Duodenal mucosa (tissue), 2 donors: Measurements from ENCODE around the gene C1orf94.

Experiments used
- H3K27ac ChIP-seq: one replicate; pipeline ENCODE4 v1.7.0; 2013; ENCODE audit warnings: low read depth, low read length
- H3K27me3 ChIP-seq, 2 donors: one replicate each; pipeline ENCODE4 v1.7.0; 2013; ENCODE audit warnings: low read length in 2 of 2, control low read depth in 1 of 2; ENCODE audit not compliant: insufficient read depth in 2 of 2, control insufficient read depth in 1 of 2
- H3K36me3 ChIP-seq, 2 donors: one replicate each; pipeline ENCODE4 v1.7.0; 2013; ENCODE audit warnings: low read length in 2 of 2, control low read depth in 1 of 2; ENCODE audit not compliant: insufficient read depth in 2 of 2, control insufficient read depth in 1 of 2
- H3K4me1 ChIP-seq, 2 donors: one replicate each; pipeline ENCODE4 v1.7.0; 2013; ENCODE audit warnings: low read length in 2 of 2, control low read depth in 1 of 2; ENCODE audit not compliant: insufficient read depth in 2 of 2, control insufficient read depth in 1 of 2
- H3K4me3 ChIP-seq, 2 donors: one replicate each; pipeline ENCODE4 v1.7.0; 2013; ENCODE audit warnings: low read length in 2 of 2, low read depth in 1 of 2
- H3K9ac ChIP-seq, 2 donors: one replicate each; pipeline ENCODE4 v1.7.0; 2013; ENCODE audit warnings: low read length in 2 of 2, low read depth in 1 of 2
- H3K9me3 ChIP-seq, 2 donors: one replicate each; pipeline ENCODE4 v1.7.0; 2013; ENCODE audit warnings: low read length in 2 of 2, control low read depth in 1 of 2; ENCODE audit not compliant: control insufficient read depth in 1 of 2

The C1orf94 gene, protein sequence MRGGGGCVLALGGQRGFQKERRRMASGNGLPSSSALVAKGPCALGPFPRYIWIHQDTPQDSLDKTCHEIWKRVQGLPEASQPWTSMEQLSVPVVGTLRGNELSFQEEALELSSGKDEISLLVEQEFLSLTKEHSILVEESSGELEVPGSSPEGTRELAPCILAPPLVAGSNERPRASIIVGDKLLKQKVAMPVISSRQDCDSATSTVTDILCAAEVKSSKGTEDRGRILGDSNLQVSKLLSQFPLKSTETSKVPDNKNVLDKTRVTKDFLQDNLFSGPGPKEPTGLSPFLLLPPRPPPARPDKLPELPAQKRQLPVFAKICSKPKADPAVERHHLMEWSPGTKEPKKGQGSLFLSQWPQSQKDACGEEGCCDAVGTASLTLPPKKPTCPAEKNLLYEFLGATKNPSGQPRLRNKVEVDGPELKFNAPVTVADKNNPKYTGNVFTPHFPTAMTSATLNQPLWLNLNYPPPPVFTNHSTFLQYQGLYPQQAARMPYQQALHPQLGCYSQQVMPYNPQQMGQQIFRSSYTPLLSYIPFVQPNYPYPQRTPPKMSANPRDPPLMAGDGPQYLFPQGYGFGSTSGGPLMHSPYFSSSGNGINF

DNA sequence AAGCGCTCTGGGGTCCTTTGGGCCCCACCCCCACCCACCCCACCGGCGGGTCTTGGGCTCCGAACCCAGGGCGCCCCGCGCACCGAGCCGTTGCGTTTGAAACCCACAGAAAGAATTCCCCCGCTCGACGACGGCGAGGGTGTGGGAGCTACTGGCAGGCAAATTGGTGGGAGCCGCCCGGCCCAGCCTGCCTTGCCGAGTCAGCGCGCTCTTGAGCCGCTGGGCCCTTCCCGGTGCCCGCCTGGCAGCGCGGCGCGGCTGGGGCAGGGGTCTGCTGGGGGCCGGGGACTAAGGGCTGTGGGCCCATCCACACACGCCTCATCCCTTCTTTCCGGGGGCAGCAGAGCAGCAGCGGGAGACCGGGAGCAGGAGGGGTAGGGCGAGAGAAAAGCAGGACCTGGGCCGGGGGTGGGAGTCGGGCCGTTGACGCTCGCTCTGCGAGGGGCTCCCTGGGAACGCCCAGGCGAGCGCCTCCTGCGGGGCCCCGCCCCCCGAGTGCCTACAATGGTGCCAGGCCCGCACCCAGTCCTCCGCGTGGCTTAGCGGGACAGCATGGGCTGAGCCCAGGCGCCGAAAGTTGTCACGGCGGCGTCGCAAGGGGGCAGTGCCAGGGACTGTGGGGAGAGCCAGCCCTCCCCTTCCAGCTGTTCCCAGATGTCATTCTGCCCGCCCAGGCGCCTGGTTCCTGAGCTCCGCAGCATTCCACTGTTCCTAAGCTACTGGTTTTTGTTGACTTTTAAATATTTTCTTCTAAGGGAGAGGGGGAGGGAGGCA is at the start of gene C1orf94:
Gene C1orf94 (plus strand): TSS at position 78 of the 774 bp plus-strand sequence. CDS start 883 bp downstream, outside the sequence.
- Histone ChIP-seq H3K9ac (no peak within 1 kb of the TSS), H3K4me1 (no peaks in the 10 kb centered on the region), H3K9me3 (no peaks in the 10 kb centered on the region), H3K36me3 (no peaks in the 10 kb centered on the region), H3K4me3 (no peak within 1 kb of the TSS), H3K27me3 (peaks cover 6 to 22% of the 10 kb centered on the region in 2 donors), H3K27ac (no peak within 1 kb of the TSS)

DNA sequence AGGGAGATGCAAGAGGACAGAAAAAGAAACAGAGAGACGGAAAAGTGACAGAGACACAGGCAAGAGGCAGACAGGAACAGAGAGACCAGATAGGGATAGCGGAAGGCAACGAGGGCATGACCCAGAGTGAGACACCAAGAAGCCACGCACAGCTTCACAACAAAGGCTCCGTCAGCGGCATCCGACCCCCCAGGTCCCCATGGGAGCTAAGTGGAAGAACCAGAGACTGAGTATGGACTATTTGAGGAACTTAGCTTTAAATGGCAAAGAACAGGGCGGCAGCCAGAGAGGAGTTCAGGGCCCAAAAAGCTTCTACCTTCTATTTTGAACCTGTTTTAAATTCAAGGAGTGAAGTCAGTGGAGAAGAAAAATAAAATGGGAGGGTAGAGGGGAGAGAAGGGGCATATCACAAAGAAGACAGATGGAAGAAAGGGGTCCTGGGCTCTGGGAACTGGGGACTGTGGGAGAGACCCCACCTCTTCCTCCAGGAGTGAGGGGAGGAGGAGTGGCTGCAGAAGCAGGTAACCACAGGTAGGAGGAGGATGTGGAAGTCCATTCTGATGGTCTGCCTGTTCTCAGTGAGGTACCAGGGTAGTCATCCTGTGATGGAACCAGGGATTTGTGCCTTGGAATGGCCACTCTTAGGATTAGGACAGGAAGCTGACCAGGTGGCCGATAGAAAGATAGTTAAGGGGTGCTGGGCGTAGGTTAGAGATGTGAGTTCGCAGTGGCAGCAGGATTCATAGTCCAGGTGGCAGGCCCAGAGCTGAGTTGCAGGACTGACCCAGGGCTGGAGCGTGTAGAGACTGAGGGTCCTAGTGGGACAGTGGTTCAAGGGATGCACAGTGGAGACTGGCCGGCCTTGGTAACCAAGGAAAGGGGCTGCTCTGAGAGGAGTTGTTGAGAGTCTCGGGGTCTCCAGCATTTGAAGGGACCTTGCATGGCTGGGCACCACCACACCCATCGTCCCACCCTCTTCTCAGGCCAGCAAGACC is 49.4 kb upstream of the C1orf94 start:
- Histone ChIP-seq H3K4me1 (no peaks in the 10 kb centered on the region), H3K9ac (no peak overlapping the region), H3K36me3 (no peaks in the 10 kb centered on the region), H3K9me3 (no peaks in the 10 kb centered on the region), H3K27ac (no peak overlapping the region), H3K27me3 (no peaks in the 10 kb centered on the region), H3K4me3 (no peak overlapping the region)

DNA sequence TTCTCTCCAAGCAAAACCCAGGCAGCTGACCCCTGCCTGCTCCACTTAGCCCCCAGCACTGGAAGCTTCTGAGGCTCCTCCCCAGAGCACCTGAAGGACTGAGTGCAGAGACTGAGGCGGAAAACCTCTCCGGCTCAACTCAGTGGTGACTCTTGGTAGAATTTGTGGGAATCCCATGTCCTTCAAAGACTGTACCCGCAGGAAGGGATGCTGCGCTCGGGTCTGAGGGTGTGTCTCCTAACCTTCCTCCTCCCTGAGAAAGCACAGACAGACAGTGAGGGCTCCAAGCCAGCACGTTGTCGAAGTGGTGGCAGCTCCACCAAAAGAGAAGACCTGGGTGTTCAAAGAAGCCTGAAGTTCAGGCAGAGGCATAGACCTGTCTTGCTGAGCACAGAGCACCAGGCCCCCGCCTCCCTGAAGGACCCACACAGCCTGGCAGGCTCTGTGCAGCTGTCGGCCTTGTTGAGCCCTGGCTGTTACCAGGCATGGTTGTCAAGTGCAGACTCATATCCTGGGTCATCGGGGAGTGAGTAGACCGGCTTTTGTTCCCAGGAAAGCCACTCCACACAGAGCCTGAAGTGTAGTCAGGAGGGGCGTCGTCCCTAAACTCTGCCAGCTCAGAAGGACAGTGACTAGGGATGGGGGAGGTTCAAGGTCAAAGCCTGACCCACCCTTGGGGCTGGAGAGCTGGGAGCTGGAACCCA is 48.4 kb upstream of the C1orf94 start:
- Histone ChIP-seq H3K4me1 (no peaks in the 10 kb centered on the region), H3K9ac (no peak overlapping the region), H3K9me3 (no peaks in the 10 kb centered on the region), H3K27me3 (no peaks in the 10 kb centered on the region), H3K4me3 (no peak overlapping the region), H3K27ac (no peak overlapping the region), H3K36me3 (no peaks in the 10 kb centered on the region)

DNA sequence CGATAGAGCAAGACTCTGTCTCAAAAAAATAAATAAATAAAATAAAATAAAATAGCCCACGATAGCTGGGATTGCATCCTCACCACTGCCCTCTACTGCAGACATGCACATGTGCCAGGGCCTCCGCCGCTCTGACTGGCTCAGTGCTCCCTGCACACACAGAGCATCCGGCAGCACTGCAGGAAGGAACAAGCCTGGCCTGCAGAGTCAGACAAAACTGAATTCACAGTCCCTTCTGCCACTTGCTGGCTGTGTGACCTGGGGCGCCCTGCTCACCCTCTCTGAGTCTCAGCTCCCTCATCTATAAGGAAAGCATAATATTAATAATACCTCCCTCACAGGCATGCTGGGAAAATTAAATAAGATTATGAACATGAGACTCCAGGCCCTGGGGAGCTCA is 47.1 kb upstream of the C1orf94 start:
- H3K9me3 ChIP-seq = no peaks in the 10 kb centered on the region
- no peak overlapping the region for H3K9ac ChIP-seq
- H3K4me1 ChIP-seq = no peaks in the 10 kb centered on the region
- H3K27ac ChIP-seq = no peak overlapping the region
- no peaks in the 10 kb centered on the region for H3K27me3 ChIP-seq
- no peaks in the 10 kb centered on the region for H3K36me3 ChIP-seq
- no peak overlapping the region for H3K4me3 ChIP-seq

DNA sequence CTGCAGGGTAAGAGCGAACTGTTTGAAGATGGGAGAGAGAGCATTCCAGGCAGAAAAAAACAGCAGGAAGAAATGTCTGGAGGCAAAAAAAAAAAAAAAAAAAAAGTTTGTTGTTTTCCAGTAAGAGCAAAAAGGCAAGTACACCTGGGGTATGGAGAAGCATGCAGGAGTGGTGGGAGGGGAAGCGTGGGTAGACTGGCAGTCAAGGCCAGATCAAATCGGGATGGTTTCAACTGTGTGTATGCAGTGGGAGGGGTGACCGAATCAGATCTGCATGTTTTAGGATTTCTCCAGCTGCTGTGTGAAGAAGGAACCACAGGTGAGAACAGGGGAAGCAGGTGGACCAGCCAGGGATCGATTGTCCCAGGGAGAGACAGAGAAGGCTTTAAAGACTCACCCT is 46.4 kb upstream of the C1orf94 start:
- H3K9me3 ChIP-seq = no peaks in the 10 kb centered on the region
- no peak overlapping the region for H3K4me3 ChIP-seq
- H3K27me3 ChIP-seq = no peaks in the 10 kb centered on the region
- H3K27ac ChIP-seq = no peak overlapping the region
- no peaks in the 10 kb centered on the region for H3K4me1 ChIP-seq
- H3K9ac ChIP-seq = no peak overlapping the region
- H3K36me3 ChIP-seq = no peaks in the 10 kb centered on the region

DNA sequence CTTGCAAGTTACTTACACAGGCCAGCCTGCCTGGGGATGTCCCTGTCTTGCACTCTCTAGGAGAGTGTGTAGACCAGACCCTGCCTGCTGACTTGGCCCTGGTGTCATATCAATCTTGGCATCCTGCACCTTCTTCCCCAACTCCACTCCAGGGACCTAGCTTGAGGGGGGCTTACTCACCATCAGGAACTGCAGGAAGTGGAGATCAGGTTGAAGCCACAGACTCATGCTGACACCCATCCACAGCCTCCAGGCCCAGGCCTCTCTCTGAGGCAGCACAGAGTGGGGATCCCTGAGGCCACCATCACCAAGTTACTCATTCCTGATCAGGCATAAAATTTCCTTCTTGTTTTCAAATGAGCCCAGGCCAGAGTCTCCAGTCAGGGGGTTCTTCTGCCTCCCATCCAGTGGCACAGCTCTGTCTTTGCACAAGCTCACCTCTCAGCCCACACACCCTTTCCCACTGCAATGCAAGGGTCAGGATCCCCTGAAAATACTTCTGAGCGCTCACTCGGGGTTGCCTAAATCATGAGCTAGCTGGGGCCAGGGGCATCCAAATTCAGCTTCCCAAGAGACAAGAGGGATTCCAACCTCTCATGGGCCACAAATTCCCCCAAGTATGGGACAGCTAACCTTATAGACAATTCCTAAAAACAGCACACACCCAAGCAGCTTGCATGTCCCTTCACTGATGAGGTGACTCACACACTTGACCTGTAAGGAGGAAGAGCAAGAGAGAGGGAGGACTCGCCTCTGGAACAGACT is 45.1 kb upstream of the C1orf94 start:
- Histone ChIP-seq H3K9ac (no peak overlapping the region), H3K27me3 (no peaks in the 10 kb centered on the region), H3K36me3 (no peaks in the 10 kb centered on the region), H3K27ac (no peak overlapping the region), H3K4me3 (no peak overlapping the region), H3K4me1 (no peaks in the 10 kb centered on the region), H3K9me3 (no peaks in the 10 kb centered on the region)

DNA sequence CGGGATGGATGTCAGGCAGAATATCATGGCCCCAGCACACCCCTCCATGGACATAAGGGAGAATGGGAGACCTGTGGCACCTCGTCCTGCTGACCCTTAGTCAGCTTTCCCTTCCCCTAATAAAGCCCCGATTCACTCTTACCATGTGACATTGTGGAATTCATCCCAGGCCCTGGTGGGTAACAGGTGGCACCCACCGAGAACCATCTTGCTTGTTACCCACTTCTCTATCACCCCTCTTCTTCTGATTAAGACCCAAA is 44.6 kb upstream of the C1orf94 start:
- no peaks in the 10 kb centered on the region for H3K27me3 ChIP-seq
- H3K4me3 ChIP-seq = no peak overlapping the region
- H3K4me1 ChIP-seq = no peaks in the 10 kb centered on the region
- H3K9me3 ChIP-seq = no peaks in the 10 kb centered on the region
- no peak overlapping the region for H3K27ac ChIP-seq
- H3K36me3 ChIP-seq = no peaks in the 10 kb centered on the region
- no peak overlapping the region for H3K9ac ChIP-seq

DNA sequence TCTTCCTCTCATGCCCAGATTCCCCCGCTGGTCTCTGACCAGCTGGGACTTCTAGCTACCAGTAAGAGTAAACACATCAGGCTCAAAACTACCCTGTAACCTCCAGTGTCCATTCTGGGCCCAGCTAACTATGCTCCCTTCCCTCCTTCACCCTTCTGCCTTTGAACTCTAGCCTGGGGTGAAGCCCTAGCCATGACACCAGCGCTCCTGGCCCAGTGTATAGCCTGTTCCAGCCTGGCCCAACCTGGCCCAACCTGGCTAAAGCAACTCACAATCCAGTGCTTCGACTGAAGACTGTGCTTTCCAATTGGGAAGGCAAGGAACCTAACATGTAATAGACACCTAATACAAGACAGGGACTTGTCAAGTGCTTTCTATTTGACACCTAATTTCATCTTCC is 39.3 kb upstream of the C1orf94 start:
- Histone ChIP-seq H3K27ac (no peak overlapping the region), H3K27me3 (no peaks in the 10 kb centered on the region), H3K4me1 (no peaks in the 10 kb centered on the region), H3K4me3 (no peak overlapping the region), H3K36me3 (no peaks in the 10 kb centered on the region), H3K9me3 (no peaks in the 10 kb centered on the region), H3K9ac (no peak overlapping the region)
